CD4-positive, alpha-beta T cell treated with Interleukin-6 for 4 hours (primary cell): Measurements from ENCODE around the gene PAQR6.

Source experiments
- DNase-seq: peaks from one replicate; pipeline ENCODE4 v3.0.0-alpha.2; 2020; ENCODE audit warnings: mixed read lengths

The PAQR6 gene

GRCh38 chr1:156262461-156263287, 14.8 kb upstream of the PAQR6 start:
- no peak for DNase-seq

DNA sequence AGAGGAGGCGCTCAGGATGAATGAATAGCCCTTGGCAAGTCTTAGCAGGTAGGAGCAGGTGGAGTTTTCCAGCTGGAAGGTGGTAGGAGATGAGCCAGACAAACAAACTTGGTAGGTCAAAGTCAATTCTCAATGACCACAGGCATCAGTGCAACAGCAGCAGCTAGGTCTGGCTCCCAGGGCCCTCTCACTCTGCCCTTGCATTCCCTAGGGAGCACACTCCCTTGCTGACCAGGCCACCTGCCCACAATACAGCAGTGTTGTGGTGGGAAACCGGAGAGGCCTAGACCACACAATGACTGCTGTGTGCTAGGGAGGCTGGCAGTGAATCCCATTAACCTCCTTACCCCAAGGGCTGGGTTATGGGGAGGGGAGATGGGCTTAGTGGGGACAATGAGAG, 13.0 kb upstream of the PAQR6 start:
- DNase-seq: no peak

- no peak for DNase-seq
These were observed 11.9 kb upstream of the PAQR6 start for GRCh38 chr1:156259805-156260204.

DNA sequence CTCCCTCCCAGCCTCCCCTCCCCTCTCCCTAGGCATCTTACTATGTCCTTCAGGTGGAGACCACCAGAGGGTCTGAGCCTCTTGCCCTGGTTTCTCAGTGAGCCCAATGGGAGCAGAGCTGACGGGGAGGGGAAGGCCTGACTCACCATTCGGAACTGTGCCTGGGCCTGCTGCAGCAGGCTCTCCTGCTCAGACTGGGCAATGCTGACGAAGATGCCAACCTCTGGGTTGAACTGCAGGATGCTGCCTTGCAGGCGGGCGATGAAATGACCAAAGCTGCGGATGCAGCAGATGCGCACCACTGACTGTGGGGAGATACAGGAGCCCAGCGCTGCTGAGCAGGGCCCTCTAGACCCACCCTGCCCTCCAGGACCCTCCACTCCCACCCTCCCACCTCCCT, 11.0 kb upstream of the PAQR6 start:
- no peak for DNase-seq

- no peak for DNase-seq
These were observed 9.9 kb upstream of the PAQR6 start for GRCh38 chr1:156257711-156258110.

- no peak for DNase-seq
These were observed 5.8 kb upstream of the PAQR6 start for GRCh38 chr1:156253634-156254033.

DNA sequence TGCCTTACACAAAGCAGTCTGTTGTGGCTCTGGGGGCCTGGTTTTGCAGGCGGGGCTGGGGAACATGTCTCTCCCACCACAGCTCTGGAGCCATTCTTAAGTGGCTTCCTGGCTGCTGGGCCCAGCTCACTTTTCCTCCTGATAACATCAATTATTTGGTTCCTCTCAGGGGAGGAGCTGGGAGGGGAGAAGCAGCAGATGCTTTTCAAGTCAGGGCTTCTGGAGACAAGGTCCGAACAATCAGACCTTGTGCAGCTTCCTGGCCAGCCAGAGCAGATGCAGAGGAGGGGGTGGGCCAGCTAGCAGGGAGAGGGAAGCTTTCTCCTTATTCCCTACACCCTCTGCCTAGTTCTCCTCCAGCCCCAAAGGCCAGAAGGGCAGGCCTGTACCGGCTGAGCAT, 3.7 kb upstream of the PAQR6 start:
- no peak for DNase-seq

- no peak for DNase-seq
These were observed 1.7 kb upstream of the PAQR6 start for GRCh38 chr1:156249593-156249992.

GRCh38 chr1:156248323-156248683, 447 bp upstream of the PAQR6 start:
- no peak for DNase-seq

DNA sequence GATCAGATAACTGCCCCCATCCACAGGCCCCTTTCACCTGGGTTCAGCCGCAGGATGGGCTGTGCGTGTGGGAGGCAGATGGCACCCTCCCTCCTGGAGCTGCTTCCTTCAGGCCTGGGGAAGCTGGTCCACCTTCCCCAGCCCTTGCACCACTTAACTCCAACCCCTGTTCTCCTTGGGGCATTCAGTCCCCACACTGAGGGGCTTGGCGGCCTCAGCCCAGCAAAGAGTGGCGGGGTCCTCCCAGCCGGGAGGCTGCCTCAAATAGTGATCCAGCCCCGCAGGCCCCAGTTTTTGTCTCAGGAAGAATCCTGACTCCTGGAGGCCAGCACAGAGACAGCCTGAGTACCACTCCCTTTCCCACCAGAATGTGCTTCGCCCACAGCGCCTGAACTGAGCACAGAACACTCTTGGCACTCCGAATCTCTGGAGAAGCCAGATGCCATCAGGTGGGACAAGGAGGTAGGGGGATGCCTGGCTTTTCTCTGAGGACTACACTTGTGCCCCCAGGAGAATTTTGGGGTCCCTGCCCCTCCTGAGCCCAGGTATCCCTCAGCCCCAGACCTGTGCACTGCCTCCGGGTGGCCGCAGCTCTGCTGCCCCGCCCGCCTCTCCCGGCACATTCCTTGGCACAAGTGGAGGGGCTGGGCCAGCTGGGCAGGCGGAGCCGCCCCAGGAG, 936 bp downstream of the PAQR6 start:
- DNase-seq: no peak

GRCh38 chr1:156246241-156246780, 1.5 kb downstream of the PAQR6 start:
- no peak for DNase-seq

GRCh38 chr1:156245451-156246232, 2.2 kb downstream of the PAQR6 start:
- peak; percentile 56 for DNase-seq

GRCh38 chr1:156244712-156245111, 3.1 kb downstream of the PAQR6 start:
- DNase-seq: no peak

DNA sequence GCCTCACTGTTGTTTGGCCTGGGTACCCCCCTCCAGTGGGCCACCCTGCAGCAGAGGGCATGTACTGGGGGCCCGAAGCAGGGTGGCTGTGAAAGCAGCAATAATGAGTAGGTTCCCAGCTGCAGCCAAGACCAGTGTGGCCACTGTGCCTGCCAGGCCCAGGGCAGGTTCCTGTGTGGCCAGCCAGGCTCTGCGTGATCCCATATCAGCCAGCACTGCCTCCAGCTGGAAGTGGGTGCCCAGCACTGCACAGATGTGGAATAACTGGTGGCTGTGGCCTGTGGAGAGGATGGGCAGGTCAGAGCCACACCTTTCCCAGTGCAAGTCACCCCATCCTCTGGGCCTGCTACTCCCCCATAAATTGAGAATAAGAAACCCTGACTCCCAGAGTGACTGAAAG, 3.7 kb downstream of the PAQR6 start:
- no peak for DNase-seq

- no peak for DNase-seq
These were observed 5.1 kb downstream of the PAQR6 start for GRCh38 chr1:156242738-156243137.

DNA sequence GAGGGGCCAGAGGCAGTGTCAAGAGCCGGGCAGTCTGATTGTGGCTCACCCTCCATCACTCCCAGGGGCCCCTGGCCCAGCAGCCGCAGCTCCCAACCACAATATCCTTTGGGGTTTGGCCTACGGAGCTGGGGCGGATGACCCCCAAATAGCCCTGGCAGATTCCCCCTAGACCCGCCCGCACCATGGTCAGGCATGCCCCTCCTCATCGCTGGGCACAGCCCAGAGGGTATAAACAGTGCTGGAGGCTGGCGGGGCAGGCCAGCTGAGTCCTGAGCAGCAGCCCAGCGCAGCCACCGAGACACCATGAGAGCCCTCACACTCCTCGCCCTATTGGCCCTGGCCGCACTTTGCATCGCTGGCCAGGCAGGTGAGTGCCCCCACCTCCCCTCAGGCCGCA, 5.9 kb downstream of the PAQR6 start, which contains the start of gene BGLAP:
Gene BGLAP (plus strand): TSS at position 259 of the 400 bp plus-strand sequence. CDS start 48 bp downstream, at position 307.
- no peak for DNase-seq

DNA sequence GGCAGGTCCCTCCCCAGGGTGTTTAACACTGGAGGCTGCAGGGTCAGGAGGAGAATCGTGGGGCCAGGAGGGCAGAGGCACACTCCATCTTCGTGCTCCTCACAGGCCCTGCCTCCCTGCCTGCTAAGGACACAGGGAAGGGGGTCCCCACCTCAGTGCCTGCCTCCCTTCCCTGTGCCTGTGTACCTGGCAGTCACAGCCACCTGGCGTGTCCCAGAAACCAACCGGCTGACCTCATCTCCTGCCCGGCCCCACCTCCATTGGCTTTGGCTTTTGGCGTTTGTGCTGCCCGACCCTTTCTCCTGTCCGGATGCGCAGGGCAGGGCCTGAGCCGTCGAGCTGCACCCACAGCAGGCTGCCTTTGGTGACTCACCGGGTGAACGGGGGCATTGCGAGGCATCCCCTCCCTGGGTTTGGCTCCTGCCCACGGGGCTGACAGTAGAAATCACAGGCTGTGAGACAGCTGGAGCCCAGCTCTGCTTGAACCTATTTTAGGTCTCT, 6.5 kb downstream of the PAQR6 start:
- no peak for DNase-seq

GRCh38 chr1:156238248-156238647, 9.6 kb downstream of the PAQR6 start:
- no peak for DNase-seq

DNA sequence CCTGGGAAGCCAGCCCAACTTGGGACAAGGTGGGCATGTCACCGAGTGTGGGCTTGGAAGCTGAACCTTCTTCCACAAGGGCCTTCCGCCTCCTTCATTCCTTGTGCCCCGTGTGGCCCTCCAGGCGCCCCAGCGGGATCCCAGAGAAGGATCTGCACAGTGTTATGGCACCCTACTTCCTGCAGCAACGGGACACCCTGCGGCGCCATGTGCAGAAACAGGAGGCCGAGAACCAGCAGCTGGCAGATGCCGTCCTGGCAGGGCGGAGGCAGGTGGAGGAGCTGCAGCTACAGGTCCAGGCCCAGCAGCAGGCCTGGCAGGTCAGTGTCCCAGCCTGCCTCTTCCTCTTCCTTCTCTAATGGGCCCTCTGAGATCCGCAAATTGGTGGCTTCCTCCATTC, 11.7 kb downstream of the PAQR6 start:
- DNase-seq: no peak

- DNase-seq: no peak
These were observed 14.3 kb downstream of the PAQR6 start for GRCh38 chr1:156233426-156234127.

GRCh38 chr1:156232201-156232894, 15.5 kb downstream of the PAQR6 start:
- DNase-seq: no peak

DNA sequence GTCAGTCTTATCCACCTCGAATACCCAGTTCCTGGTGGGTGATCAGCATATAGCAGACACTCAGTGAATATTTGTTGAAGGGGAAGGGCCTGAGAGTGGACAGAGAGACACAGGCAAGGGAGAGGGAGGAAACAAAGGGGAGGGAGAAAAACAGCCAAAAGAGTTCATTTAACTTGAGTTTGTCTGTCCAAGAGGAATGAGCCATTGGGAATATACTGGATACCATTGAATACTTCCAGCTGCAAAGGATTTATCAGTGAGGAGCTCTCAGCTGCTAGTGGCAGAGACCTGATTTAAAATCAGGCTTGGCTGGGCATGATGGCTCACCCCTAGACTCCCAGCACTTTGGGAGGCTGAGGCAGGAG, 17.4 kb downstream of the PAQR6 start:
- DNase-seq: no peak
